OCI-LY7 (cell line): ENCODE measurements around the gene EME2.

Experiments
- EZH2phosphoT487 ChIP-seq: fragments of 200-600 bp; sonication (generic); IDR thresholded peaks from 2 replicates; pipeline ENCODE4 v1.6.1; 2018; ENCODE audit warnings: low read depth, borderline replicate concordance, mild to moderate bottlenecking, mixed run types, antibody characterized with exemption, low read length, moderate library complexity, mixed read lengths
- TF ChIP-seq, protein P1 (sequence below): fragments of 200-600 bp; sonication (generic); conservative IDR thresholded peaks from 2 replicates; pipeline ENCODE4 v1.5.1; 2014; ENCODE audit warnings: mild to moderate bottlenecking, antibody characterized with exemption, low read length, moderate library complexity, mixed read lengths

DNA sequence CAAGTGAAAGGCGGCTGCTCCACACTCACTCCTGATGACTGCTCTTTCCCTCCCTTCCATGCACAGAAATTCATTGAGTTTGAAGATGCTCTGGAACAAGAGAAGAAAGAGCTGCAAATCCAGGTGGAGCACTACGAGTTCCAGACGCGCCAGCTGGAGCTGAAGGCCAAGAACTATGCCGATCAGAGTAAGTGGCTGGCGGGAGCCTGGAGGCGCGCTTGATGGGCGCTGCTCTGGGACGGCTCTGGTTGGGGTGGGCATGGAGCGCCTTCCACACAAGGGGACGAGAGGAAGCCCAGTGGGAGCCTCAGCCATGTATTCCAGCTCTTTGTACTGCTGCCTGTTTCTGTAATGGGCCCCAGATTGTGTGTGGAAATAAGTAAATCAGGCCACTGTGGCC is 48.1 kb upstream of the EME2 start:
- no peak for TF ChIP-seq EZH2phosphoT487
- TF ChIP-seq, protein P1, sequence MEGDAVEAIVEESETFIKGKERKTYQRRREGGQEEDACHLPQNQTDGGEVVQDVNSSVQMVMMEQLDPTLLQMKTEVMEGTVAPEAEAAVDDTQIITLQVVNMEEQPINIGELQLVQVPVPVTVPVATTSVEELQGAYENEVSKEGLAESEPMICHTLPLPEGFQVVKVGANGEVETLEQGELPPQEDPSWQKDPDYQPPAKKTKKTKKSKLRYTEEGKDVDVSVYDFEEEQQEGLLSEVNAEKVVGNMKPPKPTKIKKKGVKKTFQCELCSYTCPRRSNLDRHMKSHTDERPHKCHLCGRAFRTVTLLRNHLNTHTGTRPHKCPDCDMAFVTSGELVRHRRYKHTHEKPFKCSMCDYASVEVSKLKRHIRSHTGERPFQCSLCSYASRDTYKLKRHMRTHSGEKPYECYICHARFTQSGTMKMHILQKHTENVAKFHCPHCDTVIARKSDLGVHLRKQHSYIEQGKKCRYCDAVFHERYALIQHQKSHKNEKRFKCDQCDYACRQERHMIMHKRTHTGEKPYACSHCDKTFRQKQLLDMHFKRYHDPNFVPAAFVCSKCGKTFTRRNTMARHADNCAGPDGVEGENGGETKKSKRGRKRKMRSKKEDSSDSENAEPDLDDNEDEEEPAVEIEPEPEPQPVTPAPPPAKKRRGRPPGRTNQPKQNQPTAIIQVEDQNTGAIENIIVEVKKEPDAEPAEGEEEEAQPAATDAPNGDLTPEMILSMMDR = no peak
